ENCODE data around the gene ANK3.

ANK3 gene

GRCh38 chr10:59977486-59977885 is 412.2 kb downstream of the ANK3 start:
- Histone ChIP-seq H3K27ac (ENCODE audit: extremely low read depth, low read depth, low read length) (no peak overlapping the region), H3K36me3 (ENCODE audit: control insufficient read depth in 2 of 2, insufficient read depth in 1 of 2, low read length in 2 of 2) (no peaks in the 10 kb centered on the region), H3K4me3 (ENCODE audit: low read depth, low read length) (no peak overlapping the region), H3K4me1 (ENCODE audit: control insufficient read depth, insufficient read depth, low read length) (no peaks in the 10 kb centered on the region), H3K9me3 (ENCODE audit: control insufficient read depth, insufficient read depth, low read depth, low read length) (no peaks in the 10 kb centered on the region)
- TF ChIP-seq ZNF501 (tag by site-specific recombination; IDR thresholded peaks at IDR 0.05): no peak
- peak; percentile 96 for TF ChIP-seq ZNF133 (tag by site-specific recombination; IDR thresholded peaks at IDR 0.05)
- peak; percentile 79 for TF ChIP-seq SETDB1 (IDR thresholded peaks at IDR 0.05; ENCODE audit: insufficient read length, low read length)
- TF ChIP-seq ZBTB49 (tag by site-specific recombination; IDR thresholded peaks at IDR 0.05; ENCODE audit: low read depth): no peak
- TF ChIP-seq ZNF558 (tag by site-specific recombination; IDR thresholded peaks at IDR 0.05): 0 out of 2 replicates have a peak, but pooled peaks have one; percentile 27
- CTCF ChIA-PET: no interaction called here
- POLR2A ChIA-PET: no interaction called here

- ChIA-PET CTCF (no interaction called here), POLR2A (no interaction called here)
- H3K36me3 ChIP-seq (ENCODE audit: control insufficient read depth in 2 of 2, insufficient read depth in 1 of 2, low read length in 2 of 2): no peaks in the 10 kb centered on the region
- no peaks in the 10 kb centered on the region for H3K9me3 ChIP-seq (ENCODE audit: control insufficient read depth, insufficient read depth, low read depth, low read length)
- H3K27ac ChIP-seq (ENCODE audit: extremely low read depth, low read depth, low read length): no peak overlapping the region
- H3K4me1 ChIP-seq (ENCODE audit: control insufficient read depth, insufficient read depth, low read length): no peaks in the 10 kb centered on the region
- no peak for TF ChIP-seq ZNF132 (tag by site-specific recombination; IDR thresholded peaks at IDR 0.05; ENCODE audit: borderline replicate concordance)
- TF ChIP-seq ZNF112 (tag by site-specific recombination; IDR thresholded peaks at IDR 0.05): no peak
- TF ChIP-seq PRDM4 (tag by site-specific recombination; IDR thresholded peaks at IDR 0.05): no peak
- TF ChIP-seq ZNF488 (tag by site-specific recombination; IDR thresholded peaks at IDR 0.05): no peak
- no peak for TF ChIP-seq ZNF19 (tag by site-specific recombination; IDR thresholded peaks at IDR 0.05; ENCODE audit: low read depth)
- TF ChIP-seq ZNF18 (tag by site-specific recombination; IDR thresholded peaks at IDR 0.05): no peak
- TF ChIP-seq ZNF510 (tag by site-specific recombination; IDR thresholded peaks at IDR 0.05; ENCODE audit: insufficient replicate concordance): no peak
- TF ChIP-seq ZNF473 (tag by site-specific recombination; IDR thresholded peaks at IDR 0.05): no peak
- TF ChIP-seq ZNF146 (tag by site-specific recombination; IDR thresholded peaks at IDR 0.05): no peak
- no peak for TF ChIP-seq ZBTB26 (tag by site-specific recombination; optimal IDR thresholded peaks at IDR 0.05)
- TF ChIP-seq ZNF157 (tag by site-specific recombination; IDR thresholded peaks at IDR 0.05): no peak
- no peak for TF ChIP-seq ZNF169 (tag by site-specific recombination; IDR thresholded peaks at IDR 0.05)
- no peak for TF ChIP-seq ZBTB6 (tag by site-specific recombination; IDR thresholded peaks at IDR 0.05)
- no peak for TF ChIP-seq ZNF600 (tag by site-specific recombination; IDR thresholded peaks at IDR 0.05)
- no peak for TF ChIP-seq ZNF211 (tag by site-specific recombination; IDR thresholded peaks at IDR 0.05; ENCODE audit: low read depth)
- no peak for TF ChIP-seq ZNF777 (tag by site-specific recombination; IDR thresholded peaks at IDR 0.05; ENCODE audit: borderline replicate concordance)
- TF ChIP-seq MZF1 (tag by site-specific recombination; IDR thresholded peaks at IDR 0.05; ENCODE audit: borderline replicate concordance): no peak
- no peak for TF ChIP-seq YY2 (tag by site-specific recombination; IDR thresholded peaks at IDR 0.05)
- H3K4me3 ChIP-seq (ENCODE audit: low read depth, low read length): no peak overlapping the region
Observed at GRCh38 chr10:59976909-59977308, 412.8 kb downstream of the ANK3 start.
